ENCODE data around the gene BGN.

- TF ChIP-seq, protein P1, sequence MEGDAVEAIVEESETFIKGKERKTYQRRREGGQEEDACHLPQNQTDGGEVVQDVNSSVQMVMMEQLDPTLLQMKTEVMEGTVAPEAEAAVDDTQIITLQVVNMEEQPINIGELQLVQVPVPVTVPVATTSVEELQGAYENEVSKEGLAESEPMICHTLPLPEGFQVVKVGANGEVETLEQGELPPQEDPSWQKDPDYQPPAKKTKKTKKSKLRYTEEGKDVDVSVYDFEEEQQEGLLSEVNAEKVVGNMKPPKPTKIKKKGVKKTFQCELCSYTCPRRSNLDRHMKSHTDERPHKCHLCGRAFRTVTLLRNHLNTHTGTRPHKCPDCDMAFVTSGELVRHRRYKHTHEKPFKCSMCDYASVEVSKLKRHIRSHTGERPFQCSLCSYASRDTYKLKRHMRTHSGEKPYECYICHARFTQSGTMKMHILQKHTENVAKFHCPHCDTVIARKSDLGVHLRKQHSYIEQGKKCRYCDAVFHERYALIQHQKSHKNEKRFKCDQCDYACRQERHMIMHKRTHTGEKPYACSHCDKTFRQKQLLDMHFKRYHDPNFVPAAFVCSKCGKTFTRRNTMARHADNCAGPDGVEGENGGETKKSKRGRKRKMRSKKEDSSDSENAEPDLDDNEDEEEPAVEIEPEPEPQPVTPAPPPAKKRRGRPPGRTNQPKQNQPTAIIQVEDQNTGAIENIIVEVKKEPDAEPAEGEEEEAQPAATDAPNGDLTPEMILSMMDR (IDR thresholded peaks at IDR 0.05 in 4 of 5, conservative IDR thresholded peaks at IDR 0.05 in 1 of 5), result no peak
- TF ChIP-seq POLR2A (IDR thresholded peaks at IDR 0.05), result no peak
Observed at GRCh38 chrX:153557618-153558355, 63.0 kb downstream of the BGN start.

Data from gastrocnemius medialis (tissue), 4 donors.